Stimulated activated CD8-positive, alpha-beta memory T cell treated with anti-CD3 and anti-CD28 coated beads, Interleukin-15, amount 100 ng/mL, for 1 hour (primary cell): Measurements from ENCODE around the gene MRPL47.
"Not testable (repeated sequence)": the region's sequence is repeated elsewhere in the genome, so short reads cannot be mapped to it uniquely, and the experiment has no call there.

Experiments used
- DNase-seq: peaks from one replicate; pipeline ENCODE4 v3.0.0-alpha.2; 2020; ENCODE audit warnings: low read depth

Gene MRPL47

GRCh38 chr3:179604321-179605078 is at the start of gene MRPL47, which contains the start of gene NDUFB5:
Gene MRPL47, minus strand, starts transcription at chr3:179604638. Its CDS starts 14 bp downstream, at chr3:179604624.
Gene NDUFB5, plus strand, starts transcription at chr3:179604794. Its CDS starts 22 bp downstream, at chr3:179604816.
- peak; percentile 90 for DNase-seq

DNA sequence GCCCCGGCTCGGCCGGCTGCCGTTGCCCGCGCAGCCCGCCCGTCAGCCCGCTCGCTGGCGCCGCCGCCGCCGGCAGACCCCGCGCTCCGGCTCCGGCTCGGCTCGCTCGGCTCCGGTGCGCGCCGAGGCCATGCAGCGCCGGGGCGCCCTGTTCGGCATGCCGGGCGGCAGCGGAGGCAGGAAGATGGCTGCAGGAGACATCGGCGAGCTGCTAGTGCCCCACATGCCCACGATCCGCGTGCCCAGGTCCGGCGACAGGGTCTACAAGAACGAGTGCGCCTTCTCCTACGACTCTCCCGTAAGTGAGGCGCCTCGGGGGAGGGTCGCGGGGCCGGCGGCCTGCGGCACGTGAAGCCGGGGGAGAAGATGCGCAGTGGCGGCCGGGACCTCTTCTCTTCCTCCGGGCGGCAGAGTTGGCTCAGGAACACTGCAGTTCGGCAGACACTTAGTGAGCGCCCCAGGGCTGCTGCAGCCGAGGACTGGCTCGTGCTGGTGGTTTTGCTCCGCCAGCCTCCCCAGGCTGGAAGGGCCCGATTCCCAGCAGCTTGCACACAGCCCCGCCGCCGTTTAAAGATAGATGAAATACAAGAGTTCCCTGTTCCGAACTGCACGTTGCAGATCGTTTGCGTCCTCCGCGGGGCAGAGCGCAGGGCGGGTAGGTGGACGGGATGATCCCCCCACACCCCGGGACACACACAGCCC is 48.8 kb upstream of the MRPL47 start:
- peak; percentile 26 for DNase-seq

DNA sequence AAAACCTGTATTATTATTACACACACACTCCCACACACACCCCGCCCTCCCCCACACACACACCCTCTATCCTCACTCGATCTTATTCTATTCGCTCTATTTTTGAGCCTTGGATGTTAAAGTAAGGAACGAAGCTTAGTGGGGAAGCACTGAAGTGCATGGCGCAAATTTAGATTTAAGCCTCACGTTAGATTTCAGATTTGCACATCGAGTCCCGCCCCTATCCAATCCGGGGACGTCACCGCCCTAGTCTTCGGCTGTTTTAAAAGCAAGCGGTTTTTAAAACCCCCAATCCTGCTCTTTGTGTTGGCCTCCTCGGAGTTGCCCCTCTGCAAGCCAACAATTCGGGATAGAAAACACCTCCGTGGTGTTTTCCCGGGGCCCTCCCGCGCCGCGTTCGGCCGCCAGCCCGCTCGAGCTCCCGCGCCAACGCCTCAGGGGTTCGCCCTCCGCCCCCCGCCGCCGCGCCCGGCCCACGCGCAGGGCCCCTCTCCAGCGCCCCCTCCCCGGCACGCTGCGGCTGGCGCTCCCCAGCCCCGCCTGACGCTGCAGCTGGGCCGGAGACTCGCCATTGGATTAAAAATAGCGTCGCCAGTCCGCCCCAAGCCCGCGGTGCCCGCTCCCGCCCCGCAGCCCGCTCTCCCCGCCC is 48.1 kb upstream of the MRPL47 start, which contains the start of gene USP13:
Gene USP13 (plus strand): TSS at position 594 of the 649 bp plus-strand sequence. CDS start 186 bp downstream, outside the sequence.
- peak; percentile 2 for DNase-seq

- no peak for DNase-seq
Observed at GRCh38 chr3:179651687-179652446, 47.4 kb upstream of the MRPL47 start.

GRCh38 chr3:179646177-179646576 is 41.7 kb upstream of the MRPL47 start:
- DNase-seq, result no peak

GRCh38 chr3:179643837-179644236 is 39.4 kb upstream of the MRPL47 start:
- DNase-seq, result not testable (repeated sequence)

GRCh38 chr3:179642871-179643270 is 38.4 kb upstream of the MRPL47 start:
- DNase-seq, result no peak

DNA sequence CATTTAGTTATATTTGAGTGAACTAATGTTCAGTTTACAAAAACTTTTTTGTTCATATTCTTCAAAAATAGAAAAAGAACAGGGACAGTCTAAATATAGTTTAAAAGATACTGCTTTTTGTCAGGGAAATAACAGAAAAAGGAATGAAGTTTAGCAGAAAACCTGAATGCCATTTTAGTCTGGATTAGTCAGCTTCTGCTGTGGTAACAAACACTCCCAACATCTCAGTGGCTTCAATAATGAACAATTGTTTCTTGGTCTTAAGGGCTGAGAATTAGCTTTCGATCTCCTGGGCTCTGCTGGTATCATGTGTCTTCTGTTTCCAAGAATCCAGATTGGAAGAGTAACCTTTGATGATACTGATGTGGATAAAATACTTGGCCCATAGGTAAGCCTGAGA is 36.0 kb upstream of the MRPL47 start:
- DNase-seq, result no peak

- no peak for DNase-seq
Observed at GRCh38 chr3:179630753-179631451, 26.5 kb upstream of the MRPL47 start.

- no peak for DNase-seq
Observed at GRCh38 chr3:179624451-179624850, 20.0 kb upstream of the MRPL47 start.

DNA sequence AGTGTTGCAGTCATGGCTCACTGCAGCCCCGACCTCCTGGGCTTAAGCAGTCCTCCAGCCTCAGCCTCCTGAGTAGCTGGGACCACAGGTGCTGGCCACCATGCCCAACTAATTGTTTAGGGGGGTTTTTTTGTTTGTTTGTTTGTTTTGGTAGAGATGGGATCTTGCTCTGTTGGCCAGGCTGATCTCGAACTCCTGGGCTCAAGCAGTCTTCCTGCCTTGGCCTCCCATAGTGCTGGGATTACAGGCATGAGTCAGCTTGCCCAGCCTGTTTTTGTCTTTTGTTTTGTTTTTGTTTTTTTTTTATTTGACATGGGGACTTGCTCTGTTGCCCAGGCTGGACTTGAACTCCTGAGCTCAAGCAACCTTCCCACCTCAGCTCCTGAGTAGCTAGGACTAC is 17.6 kb upstream of the MRPL47 start:
- no peak for DNase-seq

GRCh38 chr3:179615458-179616173 is 11.2 kb upstream of the MRPL47 start:
- no peak for DNase-seq

- no peak for DNase-seq
Observed at GRCh38 chr3:179613807-179614206, 9.4 kb upstream of the MRPL47 start.

DNA sequence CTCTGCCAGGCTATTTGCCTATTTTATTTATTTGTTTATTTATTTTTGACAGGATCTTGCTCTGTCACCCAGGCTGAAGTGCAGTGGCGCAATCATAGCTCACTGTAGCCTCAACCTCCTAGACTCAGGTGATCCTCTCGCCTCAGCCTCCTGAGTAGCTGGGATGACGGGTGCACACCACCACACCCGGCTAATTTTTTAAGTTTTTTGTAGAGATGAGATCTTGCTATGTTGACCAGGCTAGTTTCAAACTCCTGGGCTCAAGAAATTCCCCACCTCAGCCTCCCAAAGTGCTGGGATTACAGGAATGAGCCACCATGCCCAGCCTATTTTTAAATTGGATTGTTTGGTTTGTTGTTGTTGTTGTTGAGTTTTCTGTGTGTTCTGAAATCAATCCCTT is 5.6 kb upstream of the MRPL47 start:
- DNase-seq, result no peak

GRCh38 chr3:179608931-179609720 is 4.7 kb upstream of the MRPL47 start:
- no peak for DNase-seq

DNA sequence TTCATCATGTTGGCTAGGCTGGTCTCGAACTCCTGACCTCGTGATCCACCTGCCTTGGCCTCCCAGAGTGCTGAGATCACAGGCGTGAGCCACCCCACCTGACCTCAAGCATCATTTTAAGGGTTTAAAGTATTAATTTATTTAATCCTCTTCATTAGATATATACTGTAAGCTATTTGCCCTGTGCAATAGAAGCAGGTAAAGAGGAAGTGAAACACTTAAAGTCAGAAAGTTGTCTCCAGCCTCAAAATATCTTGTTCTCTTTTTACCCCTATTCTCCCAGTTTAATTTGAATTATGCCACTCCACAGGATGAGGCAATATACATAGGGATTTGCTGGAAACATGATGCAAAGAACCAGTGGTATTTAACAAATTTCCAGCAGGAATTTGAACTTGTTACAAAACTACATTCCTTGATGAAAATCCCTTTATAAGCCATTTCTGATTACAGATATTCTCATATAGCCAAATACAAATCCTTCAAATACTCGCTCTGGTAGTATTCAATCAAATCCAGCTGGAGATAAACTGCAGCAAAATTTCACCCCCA is 2.2 kb upstream of the MRPL47 start:
- no peak for DNase-seq

DNA sequence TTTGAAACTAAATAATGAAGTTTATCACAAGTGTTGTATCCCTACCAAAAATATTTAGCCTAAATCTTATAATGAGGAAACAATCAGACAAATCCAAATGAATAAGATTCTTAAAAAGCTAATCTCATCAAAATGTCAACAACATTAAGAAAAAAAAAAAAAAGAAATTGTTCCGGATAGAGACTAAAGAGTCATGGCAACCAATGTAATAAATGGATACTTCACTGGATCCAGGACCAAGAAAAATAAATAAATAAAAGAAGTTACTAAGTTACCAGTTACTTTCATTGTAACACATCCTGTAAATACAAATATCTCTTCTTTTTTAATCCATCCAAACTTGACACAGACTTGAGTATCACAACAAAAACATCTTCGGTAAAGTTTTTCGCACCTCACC is 607 bp downstream of the MRPL47 start:
- DNase-seq, result no peak

- DNase-seq, result no peak
Observed at GRCh38 chr3:179603321-179603720, 1.1 kb downstream of the MRPL47 start.

DNA sequence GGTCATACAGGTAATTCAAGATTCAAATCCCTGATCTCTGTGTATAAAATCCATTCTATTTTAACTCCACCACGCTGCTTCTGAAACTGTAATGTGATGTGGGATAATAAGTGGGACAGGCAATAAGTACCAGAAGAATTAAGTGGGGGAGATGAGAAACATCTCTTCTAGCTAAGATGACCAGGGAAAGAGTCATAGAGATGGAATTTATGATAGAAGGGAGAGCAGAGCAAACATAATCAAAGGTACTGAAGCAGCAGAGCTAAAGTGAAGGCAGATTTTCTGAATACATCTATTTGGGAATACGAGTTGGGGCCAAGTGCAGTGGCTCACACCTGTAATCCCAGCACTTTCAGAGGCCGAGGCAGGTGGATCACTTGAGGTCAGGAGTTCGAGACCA is 4.9 kb downstream of the MRPL47 start:
- DNase-seq, result no peak

GRCh38 chr3:179591313-179591712 is 13.1 kb downstream of the MRPL47 start:
- no peak for DNase-seq
